KOPT-K1 (cell line): ENCODE results near the gene SH2D1B.
"Not testable (repeated sequence)": the region's sequence is repeated elsewhere in the genome, so short reads cannot be mapped to it uniquely, and the experiment has no call there.

Experiments
- H3K27ac ChIP-seq: fragments of 200-600 bp; sonication (generic); 2 replicates; pipeline ENCODE4 v1.5.1; 2016; ENCODE audit warnings: antibody characterized with exemption, mild to moderate bottlenecking, low read depth, low read length; ENCODE audit not compliant: poor library complexity, severe bottlenecking
- H3K36me3 ChIP-seq: fragments of 200-600 bp; sonication (generic); 2 replicates; pipeline ENCODE4 v1.5.1; 2017; ENCODE audit warnings: antibody characterized with exemption, mild to moderate bottlenecking, low read length, moderate library complexity; ENCODE audit not compliant: insufficient read depth
- H3K9me3 ChIP-seq: fragments of 200-600 bp; sonication (generic); 2 replicates; pipeline ENCODE4 v1.5.1; 2017; ENCODE audit warnings: antibody characterized with exemption, low read length, mild to moderate bottlenecking; ENCODE audit not compliant: insufficient read depth, poor library complexity, severe bottlenecking

The SH2D1B gene

GRCh38 chr1:162412002-162412401, at the start of gene SH2D1B:
SH2D1B (minus strand) TSS chr1:162412136; CDS start chr1:162412016, 120 bp downstream.
- no peak within 1 kb of the TSS for H3K27ac ChIP-seq
- H3K9me3 ChIP-seq: no peaks in the 10 kb centered on the region
- no peaks in the 10 kb centered on the region for H3K36me3 ChIP-seq

- Histone ChIP-seq H3K27ac (no peak overlapping the region), H3K36me3 (no peaks in the 10 kb centered on the region), H3K9me3 (no peaks in the 10 kb centered on the region)
Observed at GRCh38 chr1:162458236-162458635, 46.3 kb upstream of the SH2D1B start.

GRCh38 chr1:162456323-162456722, 44.4 kb upstream of the SH2D1B start:
- no peaks in the 10 kb centered on the region for H3K36me3 ChIP-seq
- H3K27ac ChIP-seq: no peak overlapping the region
- no peaks in the 10 kb centered on the region for H3K9me3 ChIP-seq

GRCh38 chr1:162454361-162454760, 42.4 kb upstream of the SH2D1B start:
- not testable (repeated sequence) for H3K36me3 ChIP-seq, H3K27ac ChIP-seq, H3K9me3 ChIP-seq

- Histone ChIP-seq H3K36me3 (no peaks in the 10 kb centered on the region), H3K27ac (no peak overlapping the region)
Observed at GRCh38 chr1:162446946-162447345, 35.0 kb upstream of the SH2D1B start.

GRCh38 chr1:162444903-162445302, 33.0 kb upstream of the SH2D1B start:
- H3K9me3 ChIP-seq: no peaks in the 10 kb centered on the region
- no peak overlapping the region for H3K27ac ChIP-seq
- H3K36me3 ChIP-seq: no peaks in the 10 kb centered on the region

More at GRCh38 chr1:162446946-162447345, 35.0 kb upstream of the SH2D1B start:
- no peaks in the 10 kb centered on the region for H3K9me3 ChIP-seq

- not testable (repeated sequence) for H3K36me3 ChIP-seq, H3K27ac ChIP-seq, H3K9me3 ChIP-seq
Observed at GRCh38 chr1:162432977-162433713, 21.2 kb upstream of the SH2D1B start.

GRCh38 chr1:162430583-162430982, 18.6 kb upstream of the SH2D1B start:
- H3K36me3 ChIP-seq: no peaks in the 10 kb centered on the region
- H3K27ac ChIP-seq: no peak overlapping the region
- H3K9me3 ChIP-seq: no peaks in the 10 kb centered on the region

- H3K36me3 ChIP-seq: no peaks in the 10 kb centered on the region
- H3K9me3 ChIP-seq: no peaks in the 10 kb centered on the region
- H3K27ac ChIP-seq: no peak overlapping the region
Observed at GRCh38 chr1:162422662-162423375, 10.9 kb upstream of the SH2D1B start.

- Histone ChIP-seq H3K36me3 (no peaks in the 10 kb centered on the region), H3K9me3 (no peaks in the 10 kb centered on the region), H3K27ac (no peak overlapping the region)
Observed at GRCh38 chr1:162421258-162422164, 9.6 kb upstream of the SH2D1B start.

- no peak overlapping the region for H3K27ac ChIP-seq
- no peaks in the 10 kb centered on the region for H3K9me3 ChIP-seq
- no peaks in the 10 kb centered on the region for H3K36me3 ChIP-seq
Observed at GRCh38 chr1:162420120-162420519, 8.2 kb upstream of the SH2D1B start.

GRCh38 chr1:162419450-162419931, 7.6 kb upstream of the SH2D1B start:
- not testable (repeated sequence) for H3K9me3 ChIP-seq, H3K36me3 ChIP-seq, H3K27ac ChIP-seq

GRCh38 chr1:162418584-162418983, 6.6 kb upstream of the SH2D1B start:
- not testable (repeated sequence) for H3K9me3 ChIP-seq, H3K36me3 ChIP-seq, H3K27ac ChIP-seq

- Histone ChIP-seq H3K36me3 (no peaks in the 10 kb centered on the region), H3K9me3 (no peaks in the 10 kb centered on the region), H3K27ac (no peak overlapping the region)
Observed at GRCh38 chr1:162417650-162418049, 5.7 kb upstream of the SH2D1B start.

GRCh38 chr1:162416909-162417308, 5.0 kb upstream of the SH2D1B start:
- Histone ChIP-seq H3K9me3 (no peaks in the 10 kb centered on the region), H3K36me3 (no peaks in the 10 kb centered on the region), H3K27ac (no peak overlapping the region)
